DMS53 (cell line): ENCODE measurements around the gene TMEM174.

Experiments used
- DNase-seq: peaks from one replicate; lab custom pipeline; 2025; lab: John Stamatoyannopoulos, UW

Gene TMEM174

DNA sequence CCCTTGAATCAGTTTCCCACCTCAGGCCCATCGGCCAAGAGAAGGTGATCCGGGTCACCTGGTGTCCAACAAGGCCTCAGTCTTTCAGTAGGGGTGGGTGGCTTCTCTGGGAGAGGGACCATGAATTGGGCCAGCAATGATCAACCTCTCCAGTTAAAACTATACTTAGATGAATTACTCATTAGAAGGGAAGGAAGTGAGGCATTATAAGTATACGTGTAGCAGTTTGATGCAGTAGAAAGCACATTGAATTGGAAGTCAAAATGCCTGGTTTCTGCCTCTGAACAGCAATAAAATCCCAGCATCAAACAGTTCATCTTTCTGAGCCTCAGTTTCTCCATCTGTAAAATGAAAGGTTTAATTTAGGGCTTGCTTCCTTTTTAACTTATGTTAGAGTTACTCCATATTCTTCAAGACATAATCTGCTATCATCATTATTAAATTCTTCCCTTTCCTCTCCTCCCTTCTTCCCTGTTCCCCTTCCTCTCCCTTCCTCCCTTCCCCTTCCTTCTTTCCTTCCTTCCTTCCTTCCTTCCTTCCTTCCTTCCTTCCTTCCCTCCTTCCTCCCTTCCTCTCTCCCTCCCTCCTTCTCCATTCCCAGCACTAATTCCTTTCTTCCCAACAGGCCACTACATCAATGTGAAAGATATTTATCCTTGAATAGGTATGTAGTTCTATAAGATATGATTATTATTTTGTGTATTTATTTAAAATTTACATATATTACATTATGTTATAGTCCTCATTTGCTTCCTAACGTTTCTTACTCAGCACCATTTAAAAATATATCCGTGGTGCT, 18.6 kb upstream of the TMEM174 start:
- no peak for DNase-seq

DNA sequence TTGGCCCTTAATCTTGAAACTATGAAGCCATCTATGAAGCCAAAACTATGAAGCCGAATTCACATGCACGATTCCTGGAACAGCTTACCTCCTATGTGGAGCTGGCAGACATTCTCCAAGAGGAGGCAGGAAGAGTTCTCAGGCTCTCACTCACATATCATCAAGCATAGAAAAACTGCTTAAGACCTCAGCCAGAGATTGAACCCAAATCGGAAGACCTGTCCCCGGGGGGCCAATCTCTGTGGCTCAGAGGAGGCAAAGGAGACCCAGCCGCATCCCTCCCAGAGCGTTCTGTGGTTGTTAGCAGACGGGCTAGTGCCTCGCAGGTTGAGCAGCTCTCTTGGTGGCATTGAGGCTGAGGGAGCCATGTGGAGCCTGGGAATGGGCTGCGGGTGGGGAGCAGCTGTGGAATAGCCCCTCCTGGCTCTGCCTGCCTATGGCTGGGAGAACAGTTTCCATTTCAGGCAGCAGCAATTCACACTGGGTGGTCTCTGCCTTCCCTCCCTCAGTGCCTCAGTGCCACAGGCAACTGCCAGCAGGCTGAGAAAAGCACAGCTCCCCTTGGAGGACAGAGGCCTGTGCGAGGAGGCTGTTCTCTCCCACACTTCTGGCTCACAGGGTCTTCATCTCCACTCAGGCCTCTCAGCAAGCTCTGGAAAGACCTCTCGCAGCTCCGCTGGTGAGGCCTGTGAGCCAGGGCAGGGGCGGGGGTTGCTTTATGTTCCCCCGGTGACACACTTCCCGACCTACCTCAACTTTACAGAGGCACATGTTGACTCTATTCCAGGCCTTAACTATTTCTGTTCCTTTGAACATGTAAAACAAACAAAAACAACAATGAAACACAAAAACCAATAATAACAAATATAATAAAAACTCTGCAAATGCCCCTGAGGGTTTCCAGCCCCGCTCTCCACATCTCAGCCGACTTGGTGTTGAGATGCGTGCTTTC, 17.4 kb upstream of the TMEM174 start:
- no peak for DNase-seq

DNA sequence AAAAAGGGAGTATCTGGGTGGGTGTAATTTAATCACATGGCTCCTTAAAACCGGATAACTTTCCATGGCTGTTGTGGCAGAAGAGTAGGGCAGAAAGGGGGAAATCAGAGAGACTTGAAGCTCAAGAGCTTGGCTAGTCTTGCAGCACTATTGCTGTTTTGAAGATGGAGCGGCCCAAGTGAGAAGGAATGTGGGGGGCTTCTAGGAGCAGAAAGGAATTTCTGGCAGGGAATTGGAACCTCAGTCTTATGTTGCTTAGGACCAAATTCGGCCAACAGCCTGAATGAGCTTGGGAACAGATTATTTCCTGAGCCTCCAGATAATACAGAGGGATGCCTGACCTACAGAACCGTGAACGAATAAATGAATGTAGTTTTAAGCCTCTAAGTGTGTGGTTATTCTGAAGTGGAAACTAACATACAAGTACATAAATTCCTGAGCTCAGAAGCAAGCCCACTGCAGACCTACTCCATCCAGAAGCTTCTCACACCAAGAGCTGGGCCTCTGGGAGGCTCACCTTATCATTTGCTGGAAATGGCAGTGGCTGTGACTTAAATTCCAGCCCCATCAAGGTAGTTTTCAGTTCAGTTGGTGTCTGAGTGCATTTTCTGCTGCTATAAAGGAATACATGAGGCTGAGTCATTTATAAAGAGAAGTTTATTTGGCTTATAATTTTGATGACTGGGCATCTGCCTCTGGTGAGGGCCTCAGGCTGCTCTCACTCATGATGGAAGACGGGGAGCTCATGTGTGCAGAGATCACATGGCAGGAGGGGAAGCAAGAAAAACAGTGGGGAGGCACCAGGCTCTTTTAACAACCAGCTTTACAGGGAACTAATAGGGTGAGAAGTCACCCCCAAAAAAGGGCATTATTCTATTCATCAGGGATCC, 15.3 kb upstream of the TMEM174 start:
- no peak for DNase-seq

DNA sequence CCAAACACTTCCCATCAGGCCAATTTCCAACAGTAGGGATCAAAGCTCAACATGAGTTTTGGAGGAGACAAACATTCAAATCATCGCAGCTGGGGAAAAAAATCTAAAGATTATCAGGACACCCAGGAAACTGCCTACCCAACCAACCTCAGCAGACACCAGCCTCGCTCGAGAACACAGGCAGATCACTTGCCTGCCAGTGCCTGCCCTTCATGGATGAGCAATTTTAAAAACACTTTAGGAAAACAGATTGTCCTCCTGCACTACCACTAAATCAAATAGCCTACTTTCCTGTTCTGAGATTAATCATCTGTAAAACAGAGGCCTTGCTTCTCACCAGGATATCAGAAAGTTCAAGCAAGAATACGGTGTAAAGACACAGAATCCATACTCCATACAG, 14.7 kb upstream of the TMEM174 start:
- DNase-seq, result no peak

GRCh38 chr5:73160239-73160671, 12.7 kb upstream of the TMEM174 start:
- no peak for DNase-seq

GRCh38 chr5:73170522-73170921, 2.5 kb upstream of the TMEM174 start:
- peak; percentile 44 for DNase-seq

- no peak for DNase-seq
These were observed 1.5 kb upstream of the TMEM174 start for GRCh38 chr5:73171495-73171894.

DNA sequence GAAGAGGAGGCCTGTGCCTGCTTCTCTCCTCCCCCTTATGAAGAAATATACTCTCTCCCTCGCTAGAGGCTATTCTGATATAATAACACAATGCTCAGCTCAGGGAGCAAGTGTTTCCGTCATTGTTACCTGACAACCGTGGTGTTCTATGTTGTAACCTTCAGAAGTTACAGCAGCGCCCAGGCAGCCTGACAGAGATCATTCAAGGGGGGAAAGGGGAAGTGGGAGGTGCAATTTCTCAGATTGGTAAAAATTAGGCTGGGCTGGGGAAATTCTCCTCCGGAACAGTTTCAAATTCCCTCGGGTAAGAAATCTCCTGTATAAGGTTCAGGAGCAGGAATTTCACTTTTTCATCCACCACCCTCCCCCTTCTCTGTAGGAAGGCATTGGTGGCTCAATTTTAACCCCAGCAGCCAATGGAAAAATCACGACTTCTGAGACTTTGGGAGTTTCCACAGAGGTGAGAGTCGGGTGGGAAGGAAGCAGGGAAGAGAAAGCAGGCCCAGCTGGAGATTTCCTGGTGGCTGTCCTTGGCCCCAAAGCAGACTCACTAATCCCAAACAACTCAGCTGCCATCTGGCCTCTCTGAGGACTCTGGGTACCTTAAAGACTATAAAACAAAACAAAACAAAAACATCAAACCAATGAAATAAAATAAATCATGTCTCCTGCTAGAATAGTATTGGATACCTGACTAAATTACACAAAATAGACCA, 1.3 kb downstream of the TMEM174 start:
- no peak for DNase-seq

DNA sequence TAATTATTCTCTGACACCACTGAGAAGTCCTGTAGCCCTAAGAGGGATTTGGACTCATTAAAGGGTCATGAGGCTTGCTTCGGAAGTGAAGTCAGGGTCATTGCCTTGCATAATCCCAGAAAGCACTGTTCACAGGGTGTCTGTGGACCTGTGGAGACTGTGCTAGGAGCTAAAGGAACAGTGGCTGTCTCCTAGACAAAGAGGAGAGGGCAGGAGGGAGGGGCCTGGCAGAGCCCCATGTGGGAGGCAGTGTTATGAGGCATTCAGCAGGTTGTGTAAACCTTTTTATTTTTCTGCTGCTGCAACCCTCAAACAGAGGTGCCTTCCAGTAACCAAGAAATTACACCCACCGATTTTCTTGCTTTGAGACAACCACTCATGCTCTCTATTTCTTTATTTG, 3.3 kb downstream of the TMEM174 start:
- no peak for DNase-seq

- no peak for DNase-seq
These were observed 5.3 kb downstream of the TMEM174 start for GRCh38 chr5:73178265-73178664.

DNA sequence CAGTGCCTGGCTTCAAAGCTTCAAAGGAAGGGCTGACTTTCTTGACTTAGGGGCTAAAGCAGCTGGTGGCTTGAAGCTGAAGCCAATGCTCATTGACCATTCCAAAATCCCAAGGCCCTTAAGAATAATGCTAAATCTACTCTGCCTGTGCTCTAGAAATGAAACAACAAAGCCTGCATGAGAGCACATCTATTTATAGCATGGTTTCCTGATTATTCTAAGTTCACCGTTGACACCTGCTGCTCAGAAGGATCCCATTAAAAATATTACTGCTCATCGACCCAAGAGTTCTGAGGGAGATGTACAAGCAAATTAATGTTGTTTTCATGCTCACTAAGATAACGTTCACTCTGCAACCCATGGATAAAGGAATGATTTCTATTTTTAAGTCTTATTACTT, 6.7 kb downstream of the TMEM174 start:
- DNase-seq, result peak; percentile 26

GRCh38 chr5:73180566-73180965, 7.6 kb downstream of the TMEM174 start:
- DNase-seq, result no peak

GRCh38 chr5:73182307-73182706, 9.3 kb downstream of the TMEM174 start:
- DNase-seq, result no peak

- no peak for DNase-seq
These were observed 10.0 kb downstream of the TMEM174 start for GRCh38 chr5:73183000-73183399.

DNA sequence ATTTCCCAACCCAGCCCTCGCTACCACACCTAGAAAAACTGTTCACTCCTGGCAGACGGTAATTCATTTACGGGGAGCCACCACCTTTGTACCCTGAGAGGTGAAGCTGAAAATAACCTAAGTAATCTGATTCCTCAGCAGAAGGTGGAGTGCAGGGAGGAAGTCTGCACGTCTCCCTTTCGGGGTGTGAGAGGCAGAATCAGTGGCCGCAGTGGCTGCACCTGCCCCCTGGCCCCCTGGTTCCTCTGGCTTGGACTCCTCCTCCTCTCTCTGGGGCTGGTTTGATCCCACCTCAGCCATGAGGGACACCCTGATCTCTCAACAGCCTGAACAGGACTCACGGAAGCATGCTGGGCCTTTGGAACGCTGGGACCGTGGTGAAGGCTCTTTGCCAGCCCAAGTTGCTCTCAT, 10.5 kb downstream of the TMEM174 start:
- DNase-seq, result no peak

GRCh38 chr5:73186976-73187375, 14.0 kb downstream of the TMEM174 start:
- DNase-seq, result no peak

GRCh38 chr5:73188764-73189531, 16.0 kb downstream of the TMEM174 start:
- DNase-seq, result peak; percentile 21

GRCh38 chr5:73189871-73190376, 16.9 kb downstream of the TMEM174 start:
- peak; percentile 8 for DNase-seq

- DNase-seq, result no peak
These were observed 19.4 kb downstream of the TMEM174 start for GRCh38 chr5:73192370-73192769.

DNA sequence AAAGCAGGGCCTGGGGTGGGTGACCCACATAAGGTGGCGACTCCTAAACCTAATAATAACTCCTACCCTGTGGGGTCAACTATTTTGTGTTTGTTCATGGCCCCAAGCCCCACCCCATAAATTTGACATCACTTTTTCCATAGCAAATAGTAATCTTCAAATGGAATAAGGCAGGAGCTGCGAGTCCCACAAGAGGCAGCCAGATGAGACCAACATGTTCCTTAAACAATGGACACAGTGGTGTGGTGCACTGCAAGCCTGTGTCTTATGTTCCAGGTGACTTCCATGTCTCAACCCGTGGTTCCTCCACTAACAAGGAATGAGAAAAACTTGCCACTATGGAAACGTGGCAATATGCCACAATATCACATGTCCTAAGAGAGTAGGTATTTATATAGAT, 20.6 kb downstream of the TMEM174 start:
- DNase-seq, result no peak
